Measurements from ENCODE around the gene MCU.
"Not testable (repeated sequence)": the region's sequence is repeated elsewhere in the genome, so short reads cannot be mapped to it uniquely, and the experiment has no call there.

Gene MCU

GRCh38 chr10:72733989-72734388 is 42.0 kb downstream of the MCU start:
- DNase-seq: no peak

GRCh38 chr10:72735288-72735936 is 43.5 kb downstream of the MCU start:
- no peak for DNase-seq

GRCh38 chr10:72736176-72736827 is 44.4 kb downstream of the MCU start:
- no peak for DNase-seq

GRCh38 chr10:72736828-72737220 is 44.9 kb downstream of the MCU start:
- DNase-seq: no peak

- not testable (repeated sequence) for DNase-seq
Observed at GRCh38 chr10:72737357-72737756, 45.4 kb downstream of the MCU start.

GRCh38 chr10:72738486-72738885 is 46.5 kb downstream of the MCU start:
- no peak for DNase-seq

GRCh38 chr10:72740528-72740927 is 48.6 kb downstream of the MCU start:
- no peak for DNase-seq

- DNase-seq: no peak
Observed at GRCh38 chr10:72742092-72742491, 50.1 kb downstream of the MCU start.

GRCh38 chr10:72742797-72743196 is 50.9 kb downstream of the MCU start:
- no peak for DNase-seq

GRCh38 chr10:72744566-72744965 is 52.6 kb downstream of the MCU start:
- DNase-seq: no peak

- no peak for DNase-seq
Observed at GRCh38 chr10:72746426-72747363, 54.8 kb downstream of the MCU start.

GRCh38 chr10:72747521-72747920 is 55.6 kb downstream of the MCU start:
- no peak for DNase-seq

GRCh38 chr10:72753760-72754231 is 61.9 kb downstream of the MCU start:
- DNase-seq: no peak

- no peak for DNase-seq
Observed at GRCh38 chr10:72754275-72755032, 62.5 kb downstream of the MCU start.

- DNase-seq: no peak
Observed at GRCh38 chr10:72756674-72757385, 64.9 kb downstream of the MCU start.

- no peak for DNase-seq
Observed at GRCh38 chr10:72757732-72758131, 65.8 kb downstream of the MCU start.

- not testable (repeated sequence) for DNase-seq
Observed at GRCh38 chr10:72758930-72759329, 67.0 kb downstream of the MCU start.

GRCh38 chr10:72759584-72759983 is 67.6 kb downstream of the MCU start:
- DNase-seq: no peak

- no peak for DNase-seq
Observed at GRCh38 chr10:72761498-72761897, 69.6 kb downstream of the MCU start.

GRCh38 chr10:72762042-72762441 is 70.1 kb downstream of the MCU start:
- no peak for DNase-seq

- DNase-seq: no peak
Observed at GRCh38 chr10:72763201-72763600, 71.3 kb downstream of the MCU start.

GRCh38 chr10:72764151-72764550 is 72.2 kb downstream of the MCU start:
- no peak for DNase-seq
